GM18508 (cell line): ENCODE results near the gene UBE2O.
"Not testable (repeated sequence)": the region's sequence is repeated elsewhere in the genome, so short reads cannot be mapped to it uniquely, and the experiment has no call there.

Source experiments
- ATAC-seq: cut with Tn5 transposase; IDR thresholded peaks from one replicate; pipeline ENCODE4 v1.9.1; 2021; ENCODE audit warnings: moderate number of reproducible peaks; ENCODE audit not compliant: insufficient read depth, unreplicated experiment

Gene UBE2O

DNA sequence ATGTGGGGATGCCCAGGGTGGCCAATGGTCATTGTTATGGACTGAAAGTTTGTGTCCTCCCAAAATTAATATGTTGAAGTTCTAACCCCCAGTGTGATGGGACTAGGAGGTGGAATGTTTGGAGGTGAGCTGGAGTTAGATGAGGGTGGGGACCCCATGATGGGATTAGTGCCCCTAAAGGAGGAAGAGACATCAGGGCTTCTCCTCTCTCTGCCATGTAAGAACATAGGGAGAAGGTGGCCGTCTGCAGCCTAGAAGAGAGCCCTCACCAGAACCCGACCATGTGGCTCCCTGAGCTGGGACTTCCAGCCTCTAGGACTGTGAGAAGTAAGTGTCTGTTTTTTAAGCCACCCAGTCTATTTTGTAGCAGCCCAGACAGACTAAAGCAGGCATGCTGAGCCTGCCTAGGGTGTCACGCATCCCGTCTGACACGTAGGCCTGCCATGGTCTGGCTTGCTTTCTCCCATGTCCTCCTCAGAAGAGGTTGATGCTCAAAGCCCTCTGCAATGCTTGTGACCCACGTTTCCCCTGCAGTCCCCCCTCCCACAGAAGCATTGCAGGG, 95.3 kb downstream of the UBE2O start:
- no peak for ATAC-seq

DNA sequence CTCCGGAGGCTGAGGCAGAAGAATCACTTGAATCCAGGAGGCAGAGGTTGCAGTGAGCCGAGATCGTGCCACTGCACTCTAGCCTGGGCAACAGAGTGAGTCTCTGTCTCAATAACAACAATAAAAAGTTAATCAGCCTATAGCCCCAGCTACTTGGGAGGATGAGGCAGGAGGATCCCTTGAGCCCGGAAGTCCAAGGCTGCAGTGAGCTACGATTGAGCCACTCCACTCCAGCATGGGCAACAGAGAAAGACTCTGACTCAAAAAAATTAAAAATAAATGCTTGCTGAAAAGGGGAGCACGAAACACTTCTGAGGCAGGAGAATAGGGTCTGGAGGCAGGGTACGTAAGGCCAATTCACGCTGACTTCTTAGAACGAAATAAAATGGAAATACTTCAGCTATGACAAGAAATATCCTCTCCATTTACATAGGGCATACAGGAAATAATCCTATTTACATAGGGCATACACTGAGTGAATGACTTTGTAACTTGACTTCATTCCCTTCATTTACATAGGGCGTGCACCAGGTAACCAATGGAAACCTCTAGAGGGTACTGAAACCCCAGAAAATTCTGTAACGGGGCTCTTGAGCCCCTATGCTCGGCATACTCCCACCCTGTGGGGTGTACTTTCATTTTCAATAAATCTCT, 96.0 kb downstream of the UBE2O start:
- ATAC-seq: no peak

DNA sequence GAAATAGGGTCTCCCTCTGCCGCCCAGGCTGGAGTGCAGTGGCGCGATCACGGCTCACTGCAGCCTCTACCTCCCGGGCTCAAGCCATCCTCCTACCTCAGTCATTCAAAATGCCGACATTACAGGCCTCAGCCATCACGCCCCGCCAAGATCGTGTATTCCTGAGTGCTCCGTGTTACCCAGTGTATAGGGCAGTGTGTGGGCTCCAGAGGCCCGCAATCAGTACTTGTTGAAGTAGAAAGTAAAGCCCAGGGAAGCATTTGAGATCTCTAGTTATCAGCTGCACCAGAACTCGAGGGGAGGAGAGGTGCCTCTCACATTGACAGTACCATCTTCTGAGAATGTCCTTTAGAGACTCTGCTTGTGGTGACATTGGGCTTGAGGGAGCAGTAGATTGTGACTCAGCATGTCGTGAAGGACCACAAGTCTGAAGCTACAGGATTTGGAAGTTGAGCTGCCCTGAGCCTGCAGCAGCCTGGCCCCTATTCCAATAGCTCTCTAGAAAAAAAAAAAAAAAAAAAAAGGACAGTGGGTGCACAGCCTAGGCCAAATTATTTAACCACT, 98.1 kb downstream of the UBE2O start:
- ATAC-seq: no peak

DNA sequence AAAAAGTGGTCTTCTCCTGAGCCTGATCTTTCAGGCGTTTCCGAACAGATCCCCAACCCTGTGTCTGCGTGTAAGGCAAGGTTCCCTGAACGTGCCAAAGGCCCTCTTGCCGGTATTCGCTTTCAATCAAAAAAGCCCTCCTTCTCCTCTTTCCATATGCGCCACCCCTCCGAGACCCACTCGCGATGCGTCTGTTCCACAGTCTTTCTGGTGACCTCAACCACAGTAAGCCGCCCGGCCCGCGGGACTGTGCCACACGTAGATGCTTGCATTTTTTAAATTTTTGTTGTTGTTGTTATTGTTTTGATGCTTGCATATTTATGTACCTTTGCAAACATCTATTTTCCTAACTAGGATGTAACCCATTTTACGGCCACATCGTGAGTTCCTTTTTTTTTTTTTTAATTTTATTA, 98.6 kb downstream of the UBE2O start:
- no peak for ATAC-seq

DNA sequence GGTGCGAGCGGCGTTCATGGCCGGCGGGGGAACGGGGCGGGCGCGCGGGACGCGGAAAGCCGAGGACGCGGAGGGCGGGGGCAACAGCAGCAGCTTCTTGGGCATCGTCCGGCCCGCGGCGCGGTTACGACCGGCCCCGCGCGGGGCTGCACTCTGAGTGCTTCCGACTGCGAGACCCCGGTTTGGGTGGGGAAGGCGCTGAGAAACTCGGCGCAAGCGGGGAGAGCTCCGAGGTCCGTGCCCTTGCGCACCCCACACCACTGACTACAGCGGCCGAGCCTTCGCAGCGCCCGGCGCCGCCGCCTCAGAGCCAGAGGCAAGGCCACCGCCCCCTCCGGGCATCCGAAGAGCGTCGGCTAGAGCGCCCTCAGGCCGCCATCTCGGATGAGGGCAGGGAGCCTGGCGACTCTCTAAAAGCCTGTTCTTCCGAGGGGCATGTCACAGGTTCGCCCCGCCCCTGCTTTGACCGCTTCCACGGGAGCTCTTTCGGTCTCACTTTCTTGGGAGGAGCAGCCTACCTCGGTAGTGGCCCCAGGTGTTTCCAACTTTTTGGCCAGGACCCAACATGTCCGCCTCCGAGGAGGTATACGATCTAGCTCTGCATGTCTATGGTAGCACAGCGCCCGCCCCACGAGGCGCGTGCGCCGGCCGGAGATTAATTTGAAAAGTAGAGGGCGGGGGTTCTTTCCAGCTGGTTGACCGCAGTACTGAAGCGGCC, 99.2 kb downstream of the UBE2O start, which contains the start of gene PRPSAP1:
Gene PRPSAP1 (minus strand): TSS at position 318 of the 718 bp plus-strand sequence. CDS start 213 bp downstream, at position 105.
- peak; percentile 62 for ATAC-seq

DNA sequence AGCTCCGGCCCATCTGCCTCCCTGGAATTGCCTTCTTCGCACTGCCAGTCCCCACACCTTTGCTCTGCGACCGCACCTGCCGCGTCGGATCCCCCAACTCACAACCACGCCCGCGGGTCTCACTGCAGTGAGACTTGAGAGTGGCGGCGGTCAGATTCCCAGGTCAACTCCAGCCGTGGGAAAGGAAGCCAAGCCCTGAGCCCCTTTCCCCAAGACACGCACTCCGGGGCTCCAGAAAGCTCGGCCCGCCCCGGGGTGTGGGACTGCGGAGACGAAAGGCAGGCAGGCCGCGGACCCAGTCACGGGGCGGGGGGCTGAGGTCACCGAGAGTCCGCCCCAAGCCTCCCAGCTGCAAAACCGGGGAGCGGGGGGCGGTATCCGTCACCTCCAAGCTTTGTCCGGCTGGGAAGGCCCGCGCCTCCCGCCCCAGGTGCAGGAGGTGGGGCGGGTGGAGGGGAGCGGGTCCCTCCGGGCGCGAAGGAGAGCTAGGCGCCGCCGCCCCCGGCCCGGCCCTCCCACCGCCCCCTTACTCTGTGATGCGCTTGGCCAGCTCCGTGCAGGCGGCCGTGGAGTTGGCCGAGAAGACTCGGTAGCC, 99.9 kb downstream of the UBE2O start:
- ATAC-seq: no peak

DNA sequence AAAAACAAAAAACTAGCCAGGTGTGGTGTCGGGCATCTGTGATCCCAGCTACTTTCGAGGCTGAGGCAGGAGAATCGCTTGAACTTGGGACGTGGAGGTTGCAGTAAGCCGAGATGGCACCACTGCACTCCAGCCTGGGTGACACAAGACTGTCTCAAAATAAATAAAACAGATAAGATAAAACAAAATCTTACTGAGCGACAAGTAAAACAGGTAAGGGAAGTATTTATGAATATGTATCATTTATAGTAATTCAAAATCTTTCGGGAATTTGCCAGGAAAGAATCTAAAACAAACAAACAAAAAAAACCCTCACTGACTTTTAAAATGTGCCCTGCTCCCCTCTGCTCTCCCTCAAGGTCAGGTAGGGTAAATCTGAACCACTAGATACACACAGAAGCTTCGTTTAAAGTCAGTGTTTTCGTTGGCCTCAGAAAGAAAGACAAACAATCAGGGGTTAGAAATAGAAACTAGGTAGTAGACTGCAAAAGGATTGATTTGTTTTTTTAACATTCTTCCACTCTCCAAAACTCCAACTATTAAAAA, 101.4 kb downstream of the UBE2O start:
- no peak for ATAC-seq

DNA sequence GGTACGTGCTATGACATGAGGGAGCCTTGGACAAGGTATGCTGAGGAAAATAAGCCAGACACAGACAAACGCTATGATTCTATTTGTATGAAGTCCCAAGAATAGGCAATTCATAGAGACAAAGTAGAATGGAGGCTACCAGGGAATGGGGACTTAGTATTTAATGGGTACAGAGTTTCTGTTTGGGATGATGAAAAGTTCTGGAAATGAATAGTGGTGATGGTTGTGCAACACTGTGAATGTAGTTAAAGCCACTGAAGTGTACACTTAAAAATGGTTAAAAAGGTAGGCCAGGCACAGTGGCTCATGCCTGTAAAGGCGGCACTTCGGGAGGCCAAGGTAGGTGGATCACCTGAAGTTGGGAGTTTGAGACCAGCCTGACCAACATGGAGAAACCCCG, 102.5 kb downstream of the UBE2O start:
- ATAC-seq: no peak

DNA sequence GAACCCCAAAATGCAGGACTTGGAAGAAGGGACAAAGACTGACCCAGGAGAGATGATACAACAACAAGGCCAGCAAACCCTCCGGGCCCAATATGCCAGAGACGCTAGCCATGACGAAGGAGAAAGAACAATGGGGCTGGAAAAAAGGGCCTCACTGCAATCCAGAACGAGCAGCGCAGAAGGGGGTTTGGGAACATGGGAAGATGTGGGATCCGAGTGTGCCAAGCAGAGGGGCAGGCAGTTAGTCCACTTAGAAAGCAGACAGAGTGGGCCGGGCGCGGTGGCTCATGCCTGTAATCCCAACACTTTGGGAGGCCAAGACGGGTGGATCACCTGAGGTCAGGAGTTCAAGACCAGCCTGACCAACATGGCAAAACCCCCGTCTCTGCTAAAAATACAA, 106.0 kb downstream of the UBE2O start:
- not testable (repeated sequence) for ATAC-seq

DNA sequence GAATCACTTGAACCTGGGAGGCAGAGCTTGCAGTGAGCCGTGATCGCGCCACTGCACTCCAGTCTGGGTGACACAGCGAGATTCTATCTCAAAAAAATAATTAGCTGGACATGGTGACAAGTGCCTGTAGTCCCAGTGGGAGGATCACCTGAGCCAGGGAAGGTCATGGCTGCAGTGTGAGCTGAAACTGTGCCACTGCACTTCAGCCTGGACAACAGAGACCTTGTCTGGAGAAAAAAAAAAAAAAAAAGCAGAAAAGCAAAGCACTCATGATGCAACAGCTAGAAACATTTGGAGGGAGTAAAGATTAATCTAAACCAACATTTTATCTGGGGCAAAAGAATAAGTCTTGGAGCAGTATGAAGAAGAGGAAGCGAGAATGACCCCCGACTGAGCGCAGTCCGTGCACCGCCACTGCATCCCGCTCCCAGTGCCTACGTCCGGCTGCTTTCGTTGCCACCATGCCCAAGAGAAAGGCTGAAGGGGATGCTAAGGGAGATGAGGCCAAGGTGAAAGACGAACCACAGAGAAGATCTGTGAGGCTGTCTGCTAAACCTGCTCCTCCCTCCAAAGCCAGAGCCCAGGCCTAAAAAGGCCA, 107.5 kb downstream of the UBE2O start:
- ATAC-seq: no peak

DNA sequence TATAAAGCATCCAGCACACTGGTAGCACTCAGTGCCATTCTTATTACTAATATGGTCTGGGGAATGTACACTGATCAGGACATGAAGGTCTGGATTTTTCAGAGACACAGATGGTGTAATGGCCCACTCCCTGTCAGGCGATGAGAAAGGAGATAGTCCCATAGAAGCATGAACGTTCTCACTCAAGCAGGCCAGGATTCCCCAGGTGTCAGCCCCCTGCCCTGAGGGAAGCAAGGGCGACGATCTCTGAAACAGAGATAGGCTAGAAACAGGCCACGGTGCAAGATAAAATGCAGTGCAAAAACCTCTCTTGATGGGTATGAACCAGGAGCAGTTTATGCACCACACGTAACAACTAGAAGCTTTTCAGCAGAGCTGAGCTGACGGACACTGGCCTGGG, 109.8 kb downstream of the UBE2O start:
- ATAC-seq: no peak

DNA sequence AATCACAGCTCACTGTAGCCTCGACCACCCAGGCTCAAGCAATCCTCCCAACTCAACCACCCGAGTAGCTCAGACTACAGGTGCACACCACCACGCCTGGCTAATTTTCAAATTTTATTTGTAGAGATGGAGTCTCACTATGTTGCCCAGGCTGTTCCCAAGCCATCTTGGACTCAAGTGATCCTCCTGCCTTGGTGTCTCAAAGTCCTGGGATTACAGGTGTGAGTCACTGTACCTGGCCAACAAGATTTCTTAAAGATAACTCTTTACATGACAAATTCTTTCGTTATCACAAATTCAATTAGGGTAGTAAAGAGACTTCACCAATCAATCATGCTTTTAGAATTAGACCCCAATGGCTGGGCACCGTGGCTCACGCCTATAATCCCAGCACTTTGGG, 111.7 kb downstream of the UBE2O start:
- ATAC-seq: no peak
